Measurements from ENCODE around the gene SLF1. TPM values are rescaled to one million over a fixed set of nuclear protein-coding genes. Genes with fewer than 3 reads are reported as not detected.
"Not testable (repeated sequence)": the region's sequence is repeated elsewhere in the genome, so short reads cannot be mapped to it uniquely, and the experiment has no call there.

SLF1 gene
- polyA plus RNA-seq (2014; cell fraction: cytosol; rRNA removed) = 9.8 and 16.1 TPM in 2 replicates
- 20.2 and 20.7 TPM in 2 replicates for polyA plus RNA-seq (2014; cell fraction: nucleus; rRNA removed)

- DNase-seq (ENCODE audit: low spot score) = peak; percentile 90
These were observed at the start of gene SLF1, which contains the start of gene KIAA0825 for GRCh38 chr5:94618493-94619328. SLF1 (plus strand) TSS chr5:94618669; CDS start chr5:94628811, 10,142 bp downstream. KIAA0825 (minus strand) TSS chr5:94618604; CDS start chr5:94537126, 81,478 bp downstream.

- no peak for DNase-seq (ENCODE audit: low spot score)
These were observed 47.1 kb upstream of the SLF1 start for GRCh38 chr5:94571415-94571814.

GRCh38 chr5:94573349-94573748 is 45.1 kb upstream of the SLF1 start:
- DNase-seq (ENCODE audit: low spot score) = not testable (repeated sequence)

- DNase-seq (ENCODE audit: low spot score) = no peak
These were observed 43.3 kb upstream of the SLF1 start for GRCh38 chr5:94575196-94575595.

- no peak for DNase-seq (ENCODE audit: low spot score)
These were observed 40.8 kb upstream of the SLF1 start for GRCh38 chr5:94577466-94578245.

- no peak for DNase-seq (ENCODE audit: low spot score)
These were observed 23.1 kb upstream of the SLF1 start for GRCh38 chr5:94595281-94595840.

GRCh38 chr5:94613583-94613982 is 4.9 kb upstream of the SLF1 start:
- DNase-seq (ENCODE audit: low spot score) = no peak

- DNase-seq (ENCODE audit: low spot score) = no peak
These were observed 4.2 kb upstream of the SLF1 start for GRCh38 chr5:94614156-94614805.

- no peak for DNase-seq (ENCODE audit: low spot score)
These were observed 2.6 kb upstream of the SLF1 start for GRCh38 chr5:94615862-94616261.

- DNase-seq (ENCODE audit: low spot score) = peak; percentile 66
These were observed 408 bp upstream of the SLF1 start for GRCh38 chr5:94618029-94618492.

GRCh38 chr5:94620256-94620655 is 1.8 kb downstream of the SLF1 start:
- DNase-seq (ENCODE audit: low spot score) = no peak

GRCh38 chr5:94621763-94622162 is 3.3 kb downstream of the SLF1 start:
- DNase-seq (ENCODE audit: low spot score) = no peak

GRCh38 chr5:94623011-94623410 is 4.5 kb downstream of the SLF1 start:
- no peak for DNase-seq (ENCODE audit: low spot score)

GRCh38 chr5:94623877-94624276 is 5.4 kb downstream of the SLF1 start:
- no peak for DNase-seq (ENCODE audit: low spot score)

GRCh38 chr5:94627191-94627590 is 8.7 kb downstream of the SLF1 start:
- DNase-seq (ENCODE audit: low spot score) = no peak

- DNase-seq (ENCODE audit: low spot score) = no peak
These were observed 13.6 kb downstream of the SLF1 start for GRCh38 chr5:94632024-94632423.

- no peak for DNase-seq (ENCODE audit: low spot score)
These were observed 21.7 kb downstream of the SLF1 start for GRCh38 chr5:94640176-94640575.

GRCh38 chr5:94645053-94645452 is 26.6 kb downstream of the SLF1 start:
- no peak for DNase-seq (ENCODE audit: low spot score)

- DNase-seq (ENCODE audit: low spot score) = no peak
These were observed 28.3 kb downstream of the SLF1 start for GRCh38 chr5:94646758-94647157.

GRCh38 chr5:94649874-94650273 is 31.4 kb downstream of the SLF1 start:
- DNase-seq (ENCODE audit: low spot score) = no peak

GRCh38 chr5:94658272-94658671 is 39.8 kb downstream of the SLF1 start:
- DNase-seq (ENCODE audit: low spot score) = no peak
